ENCODE measurements around the gene CCM2L. TPM values are rescaled to one million over a fixed set of nuclear protein-coding genes. Genes with fewer than 3 reads are reported as not detected.

Gene CCM2L
- total and polyA plus RNA-seq, 10 of the 15 experiments (the other 5 are each of a cell fraction or from before 2014, with no cell fraction given), result not detected

GRCh38 chr20:32064667-32065066 lies 54.4 kb downstream of the CCM2L start (continued):
- TF ChIP-seq EED (IDR thresholded peaks at IDR 0.05; ENCODE audit: low read depth) (peak; percentile 64), POLR2AphosphoS5 (IDR thresholded peaks at IDR 0.05; ENCODE audit: low read length) (no peak), HDAC2 (IDR thresholded peaks at IDR 0.05) (no peak), KDM1A (IDR thresholded peaks at IDR 0.05; ENCODE audit: borderline replicate concordance) (no peak)

GRCh38 chr20:32067234-32067821 lies 57.1 kb downstream of the CCM2L start:
- WGBS (ENCODE audit: insufficient coverage, insufficient replicate concordance, low lambda C conversion rate, missing lambda C conversion rate), result 16% methylated on average over 6 of the region's 6 CpGs
- H3K9ac ChIP-seq (ENCODE audit: control insufficient read depth, insufficient read depth, low read length), result no peak overlapping the region
- SMC1A ChIA-PET (ENCODE audit: uncharacterized antibody, unreplicated experiment), result interaction anchor here (0.8 to 8.7 kb wide), 7 partner anchors 9 to 31 kb away, joined by 3 to 108 read pairs (median 10); partner anchors contain the start of gene HCK
- TF ChIP-seq, protein P1, sequence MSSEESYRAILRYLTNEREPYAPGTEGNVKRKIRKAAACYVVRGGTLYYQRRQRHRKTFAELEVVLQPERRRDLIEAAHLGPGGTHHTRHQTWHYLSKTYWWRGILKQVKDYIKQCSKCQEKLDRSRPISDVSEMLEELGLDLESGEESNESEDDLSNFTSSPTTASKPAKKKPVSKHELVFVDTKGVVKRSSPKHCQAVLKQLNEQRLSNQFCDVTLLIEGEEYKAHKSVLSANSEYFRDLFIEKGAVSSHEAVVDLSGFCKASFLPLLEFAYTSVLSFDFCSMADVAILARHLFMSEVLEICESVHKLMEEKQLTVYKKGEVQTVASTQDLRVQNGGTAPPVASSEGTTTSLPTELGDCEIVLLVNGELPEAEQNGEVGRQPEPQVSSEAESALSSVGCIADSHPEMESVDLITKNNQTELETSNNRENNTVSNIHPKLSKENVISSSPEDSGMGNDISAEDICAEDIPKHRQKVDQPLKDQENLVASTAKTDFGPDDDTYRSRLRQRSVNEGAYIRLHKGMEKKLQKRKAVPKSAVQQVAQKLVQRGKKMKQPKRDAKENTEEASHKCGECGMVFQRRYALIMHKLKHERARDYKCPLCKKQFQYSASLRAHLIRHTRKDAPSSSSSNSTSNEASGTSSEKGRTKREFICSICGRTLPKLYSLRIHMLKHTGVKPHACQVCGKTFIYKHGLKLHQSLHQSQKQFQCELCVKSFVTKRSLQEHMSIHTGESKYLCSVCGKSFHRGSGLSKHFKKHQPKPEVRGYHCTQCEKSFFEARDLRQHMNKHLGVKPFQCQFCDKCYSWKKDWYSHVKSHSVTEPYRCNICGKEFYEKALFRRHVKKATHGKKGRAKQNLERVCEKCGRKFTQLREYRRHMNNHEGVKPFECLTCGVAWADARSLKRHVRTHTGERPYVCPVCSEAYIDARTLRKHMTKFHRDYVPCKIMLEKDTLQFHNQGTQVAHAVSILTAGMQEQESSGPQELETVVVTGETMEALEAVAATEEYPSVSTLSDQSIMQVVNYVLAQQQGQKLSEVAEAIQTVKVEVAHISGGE (CRISPR knock-in tag; IDR thresholded peaks at IDR 0.05), result no peak
- TF ChIP-seq PRDM15 (CRISPR knock-in tag; IDR thresholded peaks at IDR 0.05), result no peak
- TF ChIP-seq HCFC1 (IDR thresholded peaks at IDR 0.05; ENCODE audit: low read length), result no peak
- TF ChIP-seq FOXK2 (IDR thresholded peaks at IDR 0.05), result no peak
- no peak for TF ChIP-seq POU2F2 (IDR thresholded peaks at IDR 0.05; ENCODE audit: borderline replicate concordance, low read depth, low read length)
- TF ChIP-seq, protein P2, sequence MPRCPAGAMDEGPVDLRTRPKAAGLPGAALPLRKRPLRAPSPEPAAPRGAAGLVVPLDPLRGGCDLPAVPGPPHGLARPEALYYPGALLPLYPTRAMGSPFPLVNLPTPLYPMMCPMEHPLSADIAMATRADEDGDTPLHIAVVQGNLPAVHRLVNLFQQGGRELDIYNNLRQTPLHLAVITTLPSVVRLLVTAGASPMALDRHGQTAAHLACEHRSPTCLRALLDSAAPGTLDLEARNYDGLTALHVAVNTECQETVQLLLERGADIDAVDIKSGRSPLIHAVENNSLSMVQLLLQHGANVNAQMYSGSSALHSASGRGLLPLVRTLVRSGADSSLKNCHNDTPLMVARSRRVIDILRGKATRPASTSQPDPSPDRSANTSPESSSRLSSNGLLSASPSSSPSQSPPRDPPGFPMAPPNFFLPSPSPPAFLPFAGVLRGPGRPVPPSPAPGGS (IDR thresholded peaks at IDR 0.05; ENCODE audit: borderline replicate concordance, insufficient read depth, low read depth, low read length, poor library complexity, severe bottlenecking), result no peak
- TF ChIP-seq ZNF24 (IDR thresholded peaks at IDR 0.05), result no peak
- no peak for TF ChIP-seq HDGF (IDR thresholded peaks at IDR 0.05)
- no peak for TF ChIP-seq DPF2 (IDR thresholded peaks at IDR 0.05)

More at GRCh38 chr20:32067234-32067821, 57.1 kb downstream of the CCM2L start:
- peak overlapping the region; percentile 40; the same call in 1 of the 2 replicates for H3K27ac ChIP-seq (ENCODE audit: control insufficient read depth, insufficient read depth)
- H3K4me2 ChIP-seq (ENCODE audit: control insufficient read depth, insufficient read depth), result peak overlapping the region; percentile 1; the same call in 1 of the 2 replicates
- ATAC-seq, result no peak
- intact Hi-C loops (cut with micrococcal nuclease; ENCODE audit: unreplicated experiment), result no loop called here
- POLR2A ChIA-PET, result interaction anchor here (0.5 to 5.5 kb wide), 9 partner anchors 9 to 605 kb away, joined by 3 to 86 read pairs (median 3); partner anchors contain the start of gene HCK
- in situ Hi-C loops (cut with MboI), result no loop called here
- BruUV-seq (replicated peaks), result no TSS peak
- no peaks in the 10 kb centered on the region for H3K79me2 ChIP-seq (ENCODE audit: control insufficient read depth, insufficient read depth, low read length)
- no peak for FAIRE-seq
- H3K9me3 ChIP-seq (replicated peaks; ENCODE audit: control insufficient read depth, insufficient read depth, low read length), result no peaks in the 10 kb centered on the region; the same call in 2 of the 3 replicates
- DNase-seq (ENCODE audit: low read depth, low spot score), result no peak
- CTCF ChIA-PET, result interaction anchor here (0.6 to 7.3 kb wide), 5 partner anchors 9 to 36 kb away, joined by 3 to 85 read pairs (median 8); no protein-coding TSS in a partner anchor
- H2AFZ ChIP-seq (ENCODE audit: control insufficient read depth, low read depth, low read length), result no peak overlapping the region
- H3K36me3 ChIP-seq (ENCODE audit: control insufficient read depth in 2 of 2, insufficient read depth in 2 of 2, low read length in 1 of 2), result no peaks in the 10 kb centered on the region
- no peaks in the 10 kb centered on the region for H3K27me3 ChIP-seq (replicated peaks in 1 of 2; ENCODE audit: control insufficient read depth in 2 of 2, insufficient read depth in 2 of 2, low read length in 1 of 2)
- no peak overlapping the region for H3K4me3 ChIP-seq
- peaks cover 56% of the 10 kb centered on the region for H3K4me1 ChIP-seq (ENCODE audit: control insufficient read depth, insufficient read depth, low read length)
- RAD21 ChIA-PET (ENCODE audit: unreplicated experiment), result interaction anchor here (1.1 to 17.3 kb wide), 7 partner anchors 12 to 42 kb away, joined by 3 to 215 read pairs (median 6); partner anchors contain the start of gene TM9SF4
- H4K20me1 ChIP-seq (ENCODE audit: control insufficient read depth, insufficient read depth), result no peaks in the 10 kb centered on the region
